Endothelial cell of umbilical vein (primary cell): ENCODE data around the gene ZFR2. TPM values are rescaled to one million over a fixed set of nuclear protein-coding genes. Genes with fewer than 3 reads are reported as not detected.

Experiments used
- BruUV-seq: library from RNA; stranded (reverse); fragments of 400-500 nt; replicated peaks from 2 replicates; lab custom pipeline; 2021; lab: Mats Ljungman, UMichigan
- CTCF ChIA-PET: fragments of 300-600, 350-600 bp; sonication (Branson Sonifier 250); formaldehyde crosslinking; loops from one replicate; lab custom pipeline; 2021; ENCODE audit warnings: antibody characterized with exemption, inconsistent platforms; lab: Charles Lee
- POLR2A ChIA-PET: fragments of 300-600, 350-600 bp; sonication (Branson Sonifier 250); formaldehyde crosslinking; loops from one replicate; lab custom pipeline; 2021; ENCODE audit warnings: antibody characterized with exemption, inconsistent platforms; lab: Charles Lee
- DNase-seq: peaks from one replicate; pipeline ENCODE4 v3.0.0-alpha.2; 2011; ENCODE audit warnings: low read depth, low spot score
- FAIRE-seq: peaks from 2 replicates; lab custom pipeline; 2011; peaks lifted over from hg19 to GRCh38; lab: Jason Lieb, UNC
- H2AFZ ChIP-seq: 2 replicates; pipeline ENCODE4 v1.6.0; 2012; ENCODE audit warnings: low read depth, low read length, control low read depth, inconsistent platforms
- H3K27ac ChIP-seq: 2 replicates; pipeline ENCODE4 v1.5.1; 2011; ENCODE audit warnings: low read depth, mild to moderate bottlenecking, control low read depth, low read length, moderate library complexity; ENCODE audit not compliant: insufficient read depth
- H3K27me3 ChIP-seq, 2 experiments: 2 replicates each; pipeline versions ENCODE4 v1.6.0 to v1.6.1; 2011; ENCODE audit warnings: low read length in 2 of 2, mixed read lengths in 1 of 2; ENCODE audit not compliant: control insufficient read depth in 2 of 2, insufficient read depth in 2 of 2
- H3K36me3 ChIP-seq, 2 experiments: 2 replicates in 1 of 2; 3 replicates in 1 of 2; pipeline ENCODE4 v1.5.1; 2011; ENCODE audit warnings: low read length in 2 of 2, mild to moderate bottlenecking in 1 of 2, moderate library complexity in 1 of 2; ENCODE audit not compliant: control insufficient read depth in 2 of 2, insufficient read depth in 2 of 2; ENCODE audit errors: extremely low read depth in 1 of 2
- H3K4me1 ChIP-seq: 3 replicates; pipeline ENCODE4 v1.5.1; 2011; ENCODE audit warnings: mild to moderate bottlenecking, low read length; ENCODE audit not compliant: control insufficient read depth, insufficient read depth; ENCODE audit errors: extremely low read depth
- H3K4me2 ChIP-seq: 2 replicates; pipeline ENCODE4 v1.6.1; 2011; ENCODE audit warnings: low read length, control low read depth, mixed read lengths; ENCODE audit not compliant: insufficient read depth
- H3K4me3 ChIP-seq, 3 experiments: fragments of 200-600 bp in 1 of 3; sonication (generic), shearing (Covaris generic) in 1 of 3; replicated peaks in 1 of 3; 2 replicates each; pipeline ENCODE4 v1.5.1; 2011 to 2016; ENCODE audit warnings: control low read depth in 3 of 3, low read length in 3 of 3, mild to moderate bottlenecking in 2 of 3, inconsistent platforms in 1 of 3, low read depth in 1 of 3, moderate library complexity in 1 of 3; ENCODE audit not compliant: insufficient read depth in 1 of 3
- H3K79me2 ChIP-seq: 2 replicates; pipeline ENCODE4 v1.6.0; 2012; ENCODE audit warnings: low read length, inconsistent platforms; ENCODE audit not compliant: control insufficient read depth, insufficient read depth
- H3K9ac ChIP-seq: replicated peaks from 2 replicates; pipeline ENCODE3; 2011; ENCODE audit warnings: low read length, control low read depth; ENCODE audit not compliant: insufficient read depth; ENCODE audit errors: extremely low read depth
- H3K9me1 ChIP-seq: replicated peaks from 3 replicates; pipeline ENCODE4 v1.6.0; 2011; ENCODE audit warnings: mild to moderate bottlenecking, low read length; ENCODE audit not compliant: control insufficient read depth, insufficient read depth; ENCODE audit errors: extremely low read depth
- H3K9me3 ChIP-seq: replicated peaks from 2 replicates; pipeline ENCODE4 v1.5.1; 2012; ENCODE audit warnings: low read length, inconsistent platforms; ENCODE audit not compliant: control insufficient read depth, insufficient read depth
- H4K20me1 ChIP-seq: replicated peaks from 2 replicates; pipeline ENCODE3; 2011; ENCODE audit warnings: mild to moderate bottlenecking, low read length; ENCODE audit not compliant: control insufficient read depth, insufficient read depth; ENCODE audit errors: extremely low read depth
- CTCF ChIP-seq, 2 donors: IDR thresholded peaks; 1 replicate in 1 of 2; 2 replicates in 1 of 2; pipeline ENCODE4 v1.5.1; 2011; ENCODE audit warnings: low read length in 2 of 2, mild to moderate bottlenecking in 2 of 2, moderate library complexity in 2 of 2, control low read depth in 1 of 2, inconsistent platforms in 1 of 2, low read depth in 1 of 2; ENCODE audit not compliant: insufficient read depth in 1 of 2; ENCODE audit errors: extremely low read depth in 1 of 2
- EZH2 ChIP-seq: IDR thresholded peaks from 2 replicates; pipeline ENCODE4 v1.6.1; 2012; ENCODE audit warnings: borderline replicate concordance, low read depth, mild to moderate bottlenecking, moderate library complexity, low read length, inconsistent platforms; ENCODE audit not compliant: severe bottlenecking
- FOS ChIP-seq: IDR thresholded peaks from 2 replicates; pipeline ENCODE4 v1.6.1; 2011; ENCODE audit warnings: mild to moderate bottlenecking, low read length, moderate library complexity, borderline replicate concordance; ENCODE audit not compliant: insufficient read depth
- GATA2 ChIP-seq: IDR thresholded peaks from 2 replicates; pipeline ENCODE4 v1.7.0; 2011; ENCODE audit warnings: low read depth, mild to moderate bottlenecking, moderate library complexity, mixed read lengths, low read length; ENCODE audit not compliant: insufficient read length, insufficient read depth
- JUN ChIP-seq: IDR thresholded peaks from 2 replicates; pipeline ENCODE4 v1.6.1; 2011; ENCODE audit warnings: borderline replicate concordance, low read depth; ENCODE audit not compliant: insufficient read length, insufficient read depth
- MAX ChIP-seq: IDR thresholded peaks from 2 replicates; pipeline ENCODE4 v1.6.1; 2011; ENCODE audit not compliant: insufficient read depth, insufficient read length
- MYC ChIP-seq: IDR thresholded peaks from one replicate; pipeline ENCODE4 v1.6.1; 2011; ENCODE audit warnings: mild to moderate bottlenecking, low read depth, low read length
- POLR2A ChIP-seq: IDR thresholded peaks from 2 replicates; pipeline ENCODE4 v1.6.1; 2012; ENCODE audit warnings: low read depth, mild to moderate bottlenecking, control low read depth, low read length
- POLR2AphosphoS5 ChIP-seq: IDR thresholded peaks from 2 replicates; pipeline ENCODE4 v1.6.1; 2012; ENCODE audit warnings: low read depth, mild to moderate bottlenecking, control low read depth, low read length, moderate library complexity; ENCODE audit not compliant: insufficient read depth
- dilution Hi-C: fragments of 300-500 bp; cut with MboI; formaldehyde crosslinking; loops from one replicate; pipeline ENCODE4 v1.15.0; 2019; ENCODE audit warnings: low sequenced_read_pairs; ENCODE audit not compliant: extremely low pct_ligation_motif_present
- intact Hi-C: fragments of 100-400 bp; cut with micrococcal nuclease; formaldehyde crosslinking; loops from one replicate; pipeline ENCODE4 v1.10.0; 2022
- polyA plus RNA-seq, 4 experiments: library from polyadenylated mRNA; depleted of rRNA in 3 of 4; stranded (reverse) in 3 of 4; unstranded in 1 of 4; fragments of >200 nt; gene quantifications; 2 replicates each; pipeline versions ENCODE4 v1.2.1 to v1.2.3, GENCODE V29; 2011 to 2012; ENCODE audit warnings: missing spikeins in 1 of 4
- total RNA-seq: library from RNA; stranded (reverse); gene quantifications from 2 replicates; pipeline ENCODE4 v1.2.3, GENCODE V29; 2021

The ZFR2 gene
- total and polyA plus RNA-seq, 2 donors (not counting 3 experiments of a cell fraction or from before 2014, with no cell fraction given): not detected

DNA sequence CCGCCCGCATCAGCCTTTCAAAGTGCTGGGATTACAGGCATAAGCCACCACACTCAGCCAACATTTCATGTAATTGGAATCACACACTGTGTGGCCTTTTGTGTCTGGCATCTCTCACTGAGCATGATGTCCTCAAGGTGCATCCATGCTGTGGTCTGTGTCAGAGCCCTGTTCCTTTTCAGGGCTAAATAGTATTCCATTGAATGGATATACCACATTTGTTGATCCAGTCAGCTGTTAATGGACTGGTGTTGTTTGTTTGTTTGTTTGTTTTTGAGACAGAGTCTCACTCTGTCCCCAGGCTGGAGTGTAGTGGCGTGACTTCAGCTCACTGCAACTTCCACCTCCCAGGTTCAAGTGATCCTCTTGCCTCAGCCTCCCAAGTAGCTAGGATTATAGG, 29.6 kb upstream of the ZFR2 start:
- Histone ChIP-seq H3K79me2 (no peaks in the 10 kb centered on the region), H3K9ac (no peak overlapping the region), H3K4me2 (no peak overlapping the region), H4K20me1 (no peaks in the 10 kb centered on the region), H2AFZ (no peak overlapping the region), H3K27me3 (peaks cover 0 to 1% of the 10 kb centered on the region in 2 experiments), H3K36me3 (no peaks in the 10 kb centered on the region), H3K4me1 (no peaks in the 10 kb centered on the region), H3K9me3 (no peaks in the 10 kb centered on the region), H3K27ac (no peak overlapping the region), H3K9me1 (no peaks in the 10 kb centered on the region), H3K4me3 (no peak overlapping the region)
- BruUV-seq: no TSS peak
- POLR2A ChIA-PET: no interaction called here
- intact Hi-C loops (no loop called here), dilution Hi-C loops (no loop called here)
- TF ChIP-seq GATA2 (no peak), JUN (no peak), POLR2A (no peak), FOS (no peak), MAX (no peak), MYC (no peak), CTCF (IDR thresholded peaks at IDR 0.05; ENCODE audit: extremely low read depth in 1 of 2, insufficient read depth in 1 of 2, low read depth in 1 of 2, low read length in 2 of 2) (no peak), POLR2AphosphoS5 (no peak), EZH2 (no peak)
- FAIRE-seq (no peak), DNase-seq (no peak)
- CTCF ChIA-PET: no interaction called here
